Measurements from ENCODE around the gene LRRC28.

LRRC28 gene

DNA sequence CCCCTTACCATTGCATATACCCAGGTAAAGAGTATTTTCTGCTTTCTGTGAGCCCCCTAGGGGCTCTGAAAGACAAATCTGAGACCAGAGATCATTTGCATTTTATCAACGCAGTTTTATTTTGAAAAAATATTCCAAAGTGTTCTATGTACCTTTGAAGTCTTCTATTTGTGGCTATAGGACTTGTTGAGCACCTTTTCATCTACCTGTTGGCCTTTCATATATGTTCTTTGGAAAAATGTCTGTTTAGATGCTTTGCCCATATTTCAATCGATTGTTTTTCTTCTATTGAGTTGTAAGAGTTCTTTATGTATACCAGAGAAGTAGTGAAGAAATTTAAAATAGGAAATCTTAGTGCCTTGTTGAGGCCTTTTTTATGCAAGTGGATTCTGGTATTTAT lies 94.0 kb downstream of the LRRC28 start:
- no peak for DNase-seq

GRCh38 chr15:99345832-99346462 lies 94.7 kb downstream of the LRRC28 start:
- no peak for DNase-seq

DNA sequence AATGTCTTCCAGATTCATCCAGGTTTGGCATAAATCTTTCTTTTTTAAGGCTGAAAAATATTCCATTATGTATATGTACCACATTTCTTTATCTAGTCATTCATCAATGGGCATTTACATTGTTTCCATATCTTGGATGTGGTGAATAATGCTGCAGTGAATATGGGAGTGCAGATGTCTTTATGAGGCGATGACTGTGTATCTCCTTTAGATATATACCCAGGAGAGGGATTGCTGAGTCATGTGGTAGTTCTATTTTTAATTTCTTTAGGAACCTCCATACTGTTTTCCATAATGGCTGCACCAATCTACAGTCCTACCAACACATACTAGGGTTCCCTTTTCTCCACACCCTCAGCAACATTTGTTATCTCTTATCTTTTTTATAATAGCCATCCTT lies 96.3 kb downstream of the LRRC28 start:
- DNase-seq = no peak

GRCh38 chr15:99348412-99348811 lies 97.1 kb downstream of the LRRC28 start:
- DNase-seq = no peak

DNA sequence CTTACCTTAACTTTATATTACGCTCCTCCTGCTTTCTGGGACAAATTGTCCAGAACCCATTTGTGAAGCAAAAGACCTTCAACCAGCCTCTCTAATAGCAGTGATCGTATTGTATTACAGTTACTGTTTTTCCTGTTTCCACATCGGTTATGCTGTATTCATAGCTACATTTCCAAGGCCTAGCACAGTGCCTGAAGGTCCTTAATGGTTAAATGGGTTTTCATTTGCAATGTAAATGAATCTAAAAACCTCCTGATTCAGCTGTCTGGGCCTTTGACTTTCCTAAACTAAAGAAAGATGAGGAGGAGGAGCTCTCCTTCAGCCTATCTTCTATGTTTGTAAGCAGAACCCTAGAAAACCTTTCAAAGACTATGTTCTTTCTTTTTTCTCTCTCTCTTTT lies 99.1 kb downstream of the LRRC28 start:
- DNase-seq = no peak

DNA sequence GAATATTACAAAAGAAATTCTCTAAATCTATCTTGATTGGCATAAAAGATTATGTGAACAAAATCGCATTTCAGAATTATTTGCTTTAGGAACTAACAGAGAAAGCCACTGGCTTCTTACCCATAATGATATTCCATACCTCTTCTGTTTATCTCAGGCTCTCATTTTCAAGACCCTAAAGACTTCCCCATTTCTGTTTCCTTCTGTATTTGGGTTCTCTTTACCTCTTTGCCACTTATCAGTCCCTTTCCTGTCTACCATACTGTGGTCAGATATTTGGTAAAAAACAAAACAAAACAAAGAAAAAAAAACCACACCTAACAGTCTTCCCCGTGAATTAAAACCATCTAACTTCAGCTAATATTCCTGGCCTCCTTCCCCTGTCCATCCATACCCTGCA lies 108.5 kb downstream of the LRRC28 start:
- no peak for DNase-seq

DNA sequence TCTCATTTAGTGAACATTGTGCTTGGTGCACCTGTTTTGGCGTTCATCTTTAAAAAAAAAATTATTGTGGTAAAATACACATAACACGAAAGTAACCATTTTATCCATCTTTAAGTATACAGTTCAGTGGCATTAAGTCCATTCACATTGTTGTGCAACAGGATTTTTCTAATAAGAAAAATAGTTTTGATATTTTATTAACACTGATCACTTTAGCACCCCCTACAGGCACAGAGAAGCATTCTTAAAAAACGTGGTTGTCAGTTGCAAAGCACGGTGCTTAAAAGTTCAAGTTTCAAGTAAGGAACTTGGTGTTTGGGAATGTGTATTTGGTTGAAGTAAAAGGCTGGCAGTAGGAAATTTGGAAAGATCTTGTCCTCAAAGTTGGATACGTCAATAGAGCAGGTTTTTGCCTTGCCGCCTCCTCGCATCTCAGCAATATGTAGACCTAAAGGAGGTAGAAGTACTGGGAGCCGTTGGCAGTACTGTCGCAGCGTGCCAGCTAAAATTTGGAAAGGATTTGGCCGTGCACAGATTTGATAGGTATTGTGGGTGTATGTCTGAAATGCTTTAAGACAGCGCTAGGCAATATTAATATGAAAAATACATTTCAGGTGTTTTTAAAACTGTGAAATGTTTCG lies 110.4 kb downstream of the LRRC28 start:
- peak in 1 of 2 donors; percentile 17 for DNase-seq

- no peak for DNase-seq
Observed at GRCh38 chr15:99365242-99365641, 114.0 kb downstream of the LRRC28 start.

GRCh38 chr15:99366013-99366412 lies 114.7 kb downstream of the LRRC28 start:
- no peak for DNase-seq

DNA sequence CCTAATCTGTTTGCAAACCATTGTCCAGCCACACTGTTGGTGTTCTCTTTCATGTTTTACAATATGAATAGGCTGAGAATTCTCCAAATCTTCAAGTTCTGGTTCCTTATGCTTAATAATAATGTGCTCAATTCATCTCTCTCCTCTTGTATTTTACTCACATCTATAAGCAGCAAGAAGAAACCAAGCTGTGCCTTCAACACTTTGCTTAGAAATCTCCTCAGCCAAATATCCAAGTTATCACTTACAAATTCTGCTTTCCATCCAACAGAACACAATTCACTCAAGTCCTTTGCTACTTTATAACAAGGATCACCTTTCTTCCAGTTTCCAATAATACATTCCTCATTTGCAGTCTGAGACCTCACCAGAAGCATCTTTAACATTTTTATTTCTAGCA lies 117.5 kb downstream of the LRRC28 start:
- no peak for DNase-seq

- DNase-seq = peak; percentile 53
Observed at GRCh38 chr15:99369196-99369595, 117.9 kb downstream of the LRRC28 start.

DNA sequence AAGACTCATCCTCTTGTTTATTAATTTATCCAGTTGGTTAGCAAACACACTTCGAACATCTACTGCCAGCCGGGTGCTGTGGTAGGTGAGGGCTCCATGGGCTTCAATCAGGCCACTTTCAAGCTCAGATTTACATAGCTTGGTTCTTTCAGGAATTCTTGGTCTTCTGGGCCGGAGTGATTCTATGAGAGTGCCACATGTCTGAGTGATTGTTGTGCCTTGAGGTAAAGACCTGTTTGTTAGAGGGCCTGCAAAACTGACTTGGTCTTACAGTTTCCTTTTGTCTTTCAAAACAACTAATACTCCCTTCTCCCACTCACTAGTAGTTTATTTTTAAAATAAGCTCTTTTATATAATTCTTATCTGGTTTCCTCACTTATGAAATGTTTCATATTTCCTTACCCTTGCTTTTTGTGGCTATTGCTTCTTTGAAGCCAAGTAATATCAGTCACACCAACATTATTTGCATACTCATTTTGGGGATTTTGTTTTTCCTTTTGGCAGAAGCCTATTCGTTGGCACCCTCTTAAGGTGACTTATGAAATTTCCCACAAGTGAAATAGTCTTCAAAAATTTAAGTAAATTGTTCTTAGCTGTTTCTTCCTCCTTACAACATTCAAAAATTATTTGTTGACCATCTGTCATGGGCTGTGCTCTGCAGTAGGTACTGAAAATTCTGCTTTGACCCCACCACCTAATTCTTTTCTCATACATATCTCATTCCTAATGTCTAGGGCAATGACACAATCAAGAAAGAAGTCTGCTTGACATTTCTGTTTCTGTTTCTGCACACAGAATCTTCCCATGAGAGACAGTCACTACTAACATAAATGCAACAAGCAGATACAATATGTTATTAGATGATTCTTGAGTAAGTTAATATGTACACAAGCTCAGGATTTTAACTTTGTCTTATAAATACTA lies 120.2 kb downstream of the LRRC28 start:
- peak; percentile 76 to 80 for DNase-seq

- no peak for DNase-seq
Observed at GRCh38 chr15:99385005-99385669, 133.9 kb downstream of the LRRC28 start.

DNA sequence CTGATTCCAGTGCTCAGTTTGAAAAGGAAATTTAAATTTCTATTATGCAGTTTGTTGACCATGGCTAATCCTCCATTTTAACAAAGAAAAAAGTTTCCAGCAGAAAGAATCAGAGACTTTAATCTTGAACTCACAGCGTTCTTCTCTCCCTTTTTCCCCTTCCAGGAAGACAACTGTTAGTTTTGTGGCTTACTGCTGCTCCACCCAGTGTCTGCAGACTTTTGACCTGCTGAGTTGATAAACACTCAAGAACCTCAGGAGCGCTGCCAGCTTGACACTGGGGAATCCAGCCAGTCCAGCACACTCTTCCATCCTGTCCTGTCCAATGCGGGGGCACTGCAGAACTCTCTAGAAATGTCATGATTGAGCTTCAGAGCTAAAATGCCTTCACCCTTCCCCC lies 134.6 kb downstream of the LRRC28 start:
- no peak for DNase-seq

- no peak for DNase-seq
Observed at GRCh38 chr15:99386391-99386790, 135.1 kb downstream of the LRRC28 start.

- DNase-seq = no peak
Observed at GRCh38 chr15:99387421-99388168, 136.3 kb downstream of the LRRC28 start.

GRCh38 chr15:99390667-99391066 lies 139.4 kb downstream of the LRRC28 start:
- peak in 1 of 2 donors; percentile 1 for DNase-seq

DNA sequence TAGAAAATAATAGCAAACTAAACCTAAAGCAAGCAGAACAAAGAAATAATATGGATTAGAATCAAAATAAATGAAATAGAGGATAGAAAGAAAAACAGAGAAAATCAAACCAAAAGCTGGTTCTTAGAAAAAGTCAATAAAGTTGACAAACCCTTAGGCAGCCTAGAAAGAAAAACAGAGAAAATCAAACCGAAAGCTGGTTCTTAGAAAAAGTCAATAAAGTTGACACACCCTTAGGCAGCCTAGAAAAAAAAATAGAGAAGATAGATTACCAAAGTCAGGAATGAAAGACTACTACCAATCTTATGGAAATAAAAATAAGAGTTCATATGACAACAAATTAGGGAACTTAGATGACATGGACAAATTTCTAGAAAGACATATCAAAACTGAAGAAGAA lies 142.4 kb downstream of the LRRC28 start:
- DNase-seq = peak in 1 of 2 donors; percentile 17

GRCh38 chr15:99396375-99396774 lies 145.1 kb downstream of the LRRC28 start:
- no peak for DNase-seq

DNA sequence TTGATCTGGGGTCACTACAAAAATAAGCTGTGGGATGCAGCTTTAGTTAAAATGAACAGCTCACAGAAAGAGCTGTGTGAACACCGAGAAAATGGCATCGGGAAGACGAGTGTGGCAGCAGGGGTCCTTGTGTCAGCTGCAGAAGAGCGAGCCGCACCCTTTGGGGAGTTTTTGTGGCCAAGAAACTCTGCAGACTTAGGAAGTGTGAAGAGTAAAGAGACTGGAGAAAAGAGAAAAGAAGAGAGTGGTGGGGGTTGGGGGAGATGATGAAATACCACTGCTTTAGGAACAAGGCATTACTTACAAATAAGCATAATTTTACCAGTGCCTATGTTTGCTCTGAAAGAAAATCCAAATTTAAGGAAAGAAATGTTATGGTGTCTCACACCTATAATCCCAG lies 147.8 kb downstream of the LRRC28 start:
- DNase-seq = no peak

GRCh38 chr15:99399618-99400017 lies 148.3 kb downstream of the LRRC28 start:
- DNase-seq = no peak

DNA sequence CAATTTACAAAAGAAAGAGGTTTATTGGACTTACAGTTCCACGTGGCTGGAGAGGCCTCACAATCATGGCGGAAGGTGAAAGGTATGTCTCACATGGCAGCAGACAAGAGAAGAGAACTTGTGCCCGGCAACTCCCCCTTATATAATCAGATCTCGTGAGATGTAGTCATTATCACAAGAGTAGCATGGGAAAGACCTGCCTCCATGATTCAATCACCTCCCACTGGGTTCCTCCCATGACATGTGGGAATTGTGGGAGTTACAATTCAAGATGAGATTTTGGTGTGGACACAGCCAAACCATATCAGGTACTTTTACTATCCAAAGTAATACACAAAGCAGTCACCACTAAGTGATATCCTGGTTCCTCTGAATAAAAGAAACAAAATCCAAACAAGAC lies 149.9 kb downstream of the LRRC28 start:
- DNase-seq = peak; percentile 72 to 93
